HepG2 (cell line): ENCODE results near the gene KAZN. TPM values are rescaled to one million over a fixed set of nuclear protein-coding genes. Genes with fewer than 3 reads are reported as not detected.

Source experiments
- ATAC-seq: fragments of 200-7000 bp; cut with Tn5 transposase; 3 replicates; pipeline ENCODE4 v1.9.1; 2020; ENCODE audit warnings: mild to moderate bottlenecking, moderate library complexity
- BruUV-seq: library from RNA; stranded (reverse); fragments of 400-500 nt; replicated peaks from 2 replicates; lab custom pipeline; 2021; lab: Mats Ljungman, UMichigan
- CTCF ChIA-PET: fragments of 300-600 bp; formaldehyde crosslinking; extraction: SDS; loops from one replicate; lab custom pipeline; 2021; ENCODE audit warnings: low total read pairs, inconsistent platforms, low intra/inter-chr PET ratio; lab: Yijun Ruan, JAX
- POLR2A ChIA-PET: fragments of 350-600 bp; sonication (Branson Sonifier 250); formaldehyde crosslinking; loops from one replicate; lab custom pipeline; 2020; ENCODE audit warnings: antibody characterized with exemption, inconsistent platforms; lab: Yijun Ruan, JAX
- DNase-seq: peaks from one replicate; pipeline ENCODE4 v3.0.0-alpha.2; 2015; ENCODE audit warnings: low spot score
- FAIRE-seq: peaks from 3 replicates; lab custom pipeline; 2011; peaks lifted over from hg19 to GRCh38; lab: Jason Lieb, UNC
- H2AFZ ChIP-seq: one replicate; pipeline ENCODE4 v1.6.1; 2011; ENCODE audit warnings: low read length, inconsistent platforms
- H3K27ac ChIP-seq: fragments of 300-600 bp; 3 replicates; pipeline ENCODE4 v1.8.0; 2011; ENCODE audit warnings: mixed run types, mild to moderate bottlenecking, mixed read lengths, low read length, inconsistent platforms; ENCODE audit not compliant: insufficient read depth; ENCODE audit errors: extremely low read length
- H3K27me3 ChIP-seq, 2 experiments: fragments of 200-600 bp in 1 of 2; 2 replicates in 1 of 2; 3 replicates in 1 of 2; pipeline versions ENCODE4 v1.6.0 to v1.8.0; 2011; ENCODE audit warnings: low read length in 2 of 2, mild to moderate bottlenecking in 2 of 2, moderate library complexity in 2 of 2, inconsistent platforms in 1 of 2; ENCODE audit not compliant: insufficient read depth in 2 of 2, control insufficient read depth in 1 of 2
- H3K36me3 ChIP-seq, 2 experiments: fragments of 200-600 bp in 1 of 2; replicated peaks in 1 of 2; 2 replicates in 1 of 2; 3 replicates in 1 of 2; pipeline versions ENCODE4 v1.5.1 to v1.8.0; 2011; ENCODE audit warnings: low read length in 2 of 2, inconsistent platforms in 1 of 2; ENCODE audit not compliant: insufficient read depth in 2 of 2, control insufficient read depth in 1 of 2
- H3K4me1 ChIP-seq: 2 replicates; pipeline ENCODE4 v1.5.1; 2012; ENCODE audit warnings: low read length, inconsistent platforms; ENCODE audit not compliant: insufficient read depth
- H3K4me2 ChIP-seq: 2 replicates; pipeline ENCODE4 v1.6.0; 2011; ENCODE audit warnings: low read depth, low read length, inconsistent platforms
- H3K4me3 ChIP-seq, 3 experiments: fragments of 200-600 bp in 1 of 3; sonication (generic), shearing (Covaris generic) in 1 of 3; replicated peaks in 1 of 3; 2 replicates each; pipeline ENCODE4 v1.5.1; 2011 to 2016; ENCODE audit warnings: low read length in 3 of 3, inconsistent platforms in 2 of 3, low read depth in 2 of 3, mild to moderate bottlenecking in 2 of 3, control low read depth in 1 of 3, mixed read lengths in 1 of 3; ENCODE audit not compliant: insufficient read depth in 1 of 3
- H3K79me2 ChIP-seq: one replicate; pipeline ENCODE4 v1.6.1; 2011; ENCODE audit warnings: low read length, inconsistent platforms; ENCODE audit not compliant: insufficient read depth
- H3K9ac ChIP-seq: 2 replicates; pipeline ENCODE4 v1.6.0; 2011; ENCODE audit warnings: mild to moderate bottlenecking, low read depth, low read length, inconsistent platforms; ENCODE audit not compliant: insufficient read depth
- H3K9me3 ChIP-seq: 2 replicates; pipeline ENCODE4 v1.5.1; 2012; ENCODE audit warnings: mild to moderate bottlenecking, low read length
- H4K20me1 ChIP-seq: 2 replicates; pipeline ENCODE4 v1.6.0; 2011; ENCODE audit warnings: inconsistent platforms, mild to moderate bottlenecking, low read length, moderate library complexity; ENCODE audit not compliant: insufficient read depth
- WGBS: methylation state at CpG from one replicate; pipeline ENCODE4 v1.1.6; 2017; ENCODE audit warnings: low lambda C conversion rate; 5-methylcytosine and 5-hydroxymethylcytosine counted together
- in situ Hi-C: cut with HindIII; loops from 2 replicates; pipeline ENCODE4 v1.10.0; 2017; ENCODE audit warnings: low pct_unique_long_range_greater_than_20kb; ENCODE audit not compliant: extremely low pct_ligation_motif_present
- intact Hi-C: fragments of 100-400 bp; cut with micrococcal nuclease; formaldehyde crosslinking; loops from one replicate; pipeline ENCODE4 v1.10.0; 2022; ENCODE audit not compliant: unreplicated experiment
- polyA plus RNA-seq, 8 experiments: library from polyadenylated mRNA; depleted of rRNA in 3 of 8; stranded (reverse) in 7 of 8; unstranded in 1 of 8; fragments of >200 nt; fragmentation: Illumina TruSeq in 4 of 8; extraction: Trizol in 4 of 8; gene quantifications; 2 replicates each; pipeline versions ENCODE4 v1.2.1 to v1.2.3, GENCODE V29; 2011 to 2016; ENCODE audit warnings: low read depth in 4 of 8, missing spikeins in 1 of 8, mixed read lengths in 1 of 8; ENCODE audit not compliant: insufficient read depth in 1 of 8
- total RNA-seq, 5 experiments: library from RNA; depleted of rRNA; stranded (reverse); fragments of >200 nt; fragmentation: Illumina TruSeq; extraction: Trizol; gene quantifications; 2 replicates each; pipeline ENCODE4 v1.2.3, GENCODE V29; 2016; ENCODE audit warnings: low read depth in 1 of 5
- TF ChIP-seq, protein P1 (sequence below): sonication (generic); formaldehyde crosslinking; IDR thresholded peaks from 2 replicates; pipeline ENCODE4 v1.4.0; 2020; ENCODE audit warnings: mild to moderate bottlenecking, missing genetic modification reagents
- TF ChIP-seq, protein P2 (sequence below): IDR thresholded peaks from 2 replicates; pipeline ENCODE4 v1.6.1; 2016; ENCODE audit warnings: low read depth, missing genetic modification reagents, missing compliant biosample characterization
- TF ChIP-seq, protein P3 (sequence below): sonication (generic); formaldehyde crosslinking; IDR thresholded peaks from 2 replicates; pipeline ENCODE4 v1.4.0; 2020; ENCODE audit warnings: missing genetic modification reagents

Gene KAZN
- total and polyA plus RNA-seq, 2 of the 13 experiments (the other 11 are each of a cell fraction or from before 2014, with no cell fraction given) = 10.4 to 13.5 TPM

DNA sequence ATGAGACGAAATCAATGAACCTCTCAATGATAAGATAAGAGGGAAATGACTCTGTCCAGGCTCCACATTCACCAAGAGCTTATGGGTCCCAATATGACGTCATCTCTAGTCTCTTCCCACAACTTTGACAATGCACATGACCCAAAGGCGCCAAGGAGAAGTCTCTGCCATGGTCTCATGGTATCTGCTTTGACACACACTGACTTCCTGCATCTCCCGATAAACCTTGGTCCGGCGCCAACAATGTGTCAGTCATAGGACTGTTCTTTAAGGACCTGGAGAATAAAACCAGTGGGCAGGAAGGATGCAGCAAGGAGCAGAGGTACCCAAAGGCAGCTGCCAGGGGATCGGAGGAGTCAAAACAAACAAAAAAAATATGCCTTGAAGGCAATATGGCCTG is 508.1 kb downstream of the KAZN start (continued):
- TF ChIP-seq, protein P1, sequence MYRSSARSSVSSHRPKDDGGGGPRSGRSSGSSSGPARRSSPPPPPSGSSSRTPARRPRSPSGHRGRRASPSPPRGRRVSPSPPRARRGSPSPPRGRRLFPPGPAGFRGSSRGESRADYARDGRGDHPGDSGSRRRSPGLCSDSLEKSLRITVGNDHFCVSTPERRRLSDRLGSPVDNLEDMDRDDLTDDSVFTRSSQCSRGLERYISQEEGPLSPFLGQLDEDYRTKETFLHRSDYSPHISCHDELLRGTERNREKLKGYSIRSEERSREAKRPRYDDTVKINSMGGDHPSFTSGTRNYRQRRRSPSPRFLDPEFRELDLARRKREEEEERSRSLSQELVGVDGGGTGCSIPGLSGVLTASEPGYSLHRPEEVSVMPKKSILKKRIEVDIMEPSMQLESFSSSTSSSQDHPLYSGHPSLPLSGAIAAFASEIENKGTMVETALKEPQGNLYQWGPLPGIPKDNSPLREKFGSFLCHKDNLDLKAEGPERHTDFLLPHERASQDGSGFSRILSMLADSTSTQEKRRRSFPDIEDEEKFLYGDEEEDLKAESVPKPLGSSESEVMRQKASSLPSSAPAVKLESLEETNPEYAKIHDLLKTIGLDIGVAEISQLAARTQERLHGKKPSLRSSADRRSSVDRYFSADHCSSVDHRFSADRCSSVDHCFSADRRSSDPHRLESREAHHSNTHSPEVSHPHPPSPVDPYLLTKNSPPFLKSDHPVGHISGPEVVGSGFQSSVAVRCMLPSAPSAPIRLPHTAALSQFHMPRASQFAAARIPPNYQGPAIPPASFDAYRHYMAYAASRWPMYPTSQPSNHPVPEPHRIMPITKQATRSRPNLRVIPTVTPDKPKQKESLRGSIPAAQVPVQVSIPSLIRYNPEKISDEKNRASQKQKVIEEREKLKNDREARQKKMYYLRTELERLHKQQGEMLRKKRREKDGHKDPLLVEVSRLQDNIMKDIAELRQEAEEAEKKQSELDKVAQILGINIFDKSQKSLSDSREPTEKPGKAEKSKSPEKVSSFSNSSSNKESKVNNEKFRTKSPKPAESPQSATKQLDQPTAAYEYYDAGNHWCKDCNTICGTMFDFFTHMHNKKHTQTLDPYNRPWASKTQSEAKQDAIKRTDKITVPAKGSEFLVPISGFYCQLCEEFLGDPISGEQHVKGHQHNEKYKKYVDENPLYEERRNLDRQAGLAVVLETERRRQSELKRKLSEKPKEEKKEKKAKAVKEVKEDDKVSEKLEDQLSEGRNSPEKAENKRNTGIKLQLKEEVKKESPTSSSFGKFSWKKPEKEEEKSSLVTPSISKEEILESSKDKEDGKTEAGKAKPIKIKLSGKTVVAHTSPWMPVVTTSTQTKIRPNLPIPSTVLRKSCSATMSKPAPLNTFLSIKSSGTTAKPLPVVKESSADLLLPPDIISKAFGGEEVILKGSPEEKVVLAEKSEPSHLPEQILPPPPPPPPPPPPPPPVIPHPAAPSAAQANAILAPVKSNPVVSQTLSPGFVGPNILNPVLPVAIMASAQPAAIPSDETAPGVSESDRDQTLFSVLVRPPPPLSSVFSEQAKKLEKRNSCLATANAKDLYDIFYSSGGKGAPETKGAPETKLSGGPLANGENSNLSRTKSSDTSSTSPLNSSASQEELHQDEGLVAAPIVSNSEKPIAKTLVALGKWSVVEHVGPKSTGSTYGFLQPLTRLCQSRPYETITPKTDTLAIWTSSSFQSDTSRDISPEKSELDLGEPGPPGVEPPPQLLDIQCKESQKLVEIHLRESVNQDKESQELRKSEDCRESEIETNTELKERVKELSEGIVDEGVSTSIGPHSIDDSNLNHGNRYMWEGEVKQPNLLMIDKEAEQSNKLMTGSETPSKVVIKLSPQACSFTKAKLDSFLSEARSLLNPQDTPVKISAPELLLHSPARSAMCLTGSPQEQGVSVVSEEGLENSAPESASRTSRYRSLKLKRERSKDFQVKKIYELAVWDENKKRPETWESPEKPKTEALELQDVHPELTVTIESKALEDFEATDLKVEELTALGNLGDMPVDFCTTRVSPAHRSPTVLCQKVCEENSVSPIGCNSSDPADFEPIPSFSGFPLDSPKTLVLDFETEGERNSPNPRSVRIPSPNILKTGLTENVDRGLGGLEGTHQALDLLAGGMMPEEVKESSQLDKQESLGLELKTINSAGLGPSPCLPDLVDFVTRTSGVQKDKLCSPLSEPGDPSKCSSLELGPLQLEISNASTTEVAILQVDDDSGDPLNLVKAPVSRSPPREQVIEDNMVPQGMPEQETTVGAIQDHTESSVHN = no peak

- Histone ChIP-seq H4K20me1 (no peaks in the 10 kb centered on the region), H3K4me1 (peaks cover 18% of the 10 kb centered on the region), H3K9me3 (no peaks in the 10 kb centered on the region), H3K9ac (no peak overlapping the region), H2AFZ (no peak overlapping the region), H3K4me3 (no peak overlapping the region), H3K4me2 (no peak overlapping the region), H3K27me3 (peaks cover 0 to 7% of the 10 kb centered on the region in 2 experiments; a peak in 1 of 5 replicates), H3K79me2 (no peaks in the 10 kb centered on the region), H3K27ac (no peak overlapping the region), H3K36me3 (no peaks in the 10 kb centered on the region)
- WGBS = 10% methylated on average over 1 of the region's 1 CpG
- ATAC-seq (no peak), DNase-seq (no peak), FAIRE-seq (no peak)
- intact Hi-C loops (no loop called here), in situ Hi-C loops (no loop called here)
- ChIA-PET CTCF (no interaction called here), POLR2A (no interaction called here)
- no TSS peak for BruUV-seq
- TF ChIP-seq, protein P2, sequence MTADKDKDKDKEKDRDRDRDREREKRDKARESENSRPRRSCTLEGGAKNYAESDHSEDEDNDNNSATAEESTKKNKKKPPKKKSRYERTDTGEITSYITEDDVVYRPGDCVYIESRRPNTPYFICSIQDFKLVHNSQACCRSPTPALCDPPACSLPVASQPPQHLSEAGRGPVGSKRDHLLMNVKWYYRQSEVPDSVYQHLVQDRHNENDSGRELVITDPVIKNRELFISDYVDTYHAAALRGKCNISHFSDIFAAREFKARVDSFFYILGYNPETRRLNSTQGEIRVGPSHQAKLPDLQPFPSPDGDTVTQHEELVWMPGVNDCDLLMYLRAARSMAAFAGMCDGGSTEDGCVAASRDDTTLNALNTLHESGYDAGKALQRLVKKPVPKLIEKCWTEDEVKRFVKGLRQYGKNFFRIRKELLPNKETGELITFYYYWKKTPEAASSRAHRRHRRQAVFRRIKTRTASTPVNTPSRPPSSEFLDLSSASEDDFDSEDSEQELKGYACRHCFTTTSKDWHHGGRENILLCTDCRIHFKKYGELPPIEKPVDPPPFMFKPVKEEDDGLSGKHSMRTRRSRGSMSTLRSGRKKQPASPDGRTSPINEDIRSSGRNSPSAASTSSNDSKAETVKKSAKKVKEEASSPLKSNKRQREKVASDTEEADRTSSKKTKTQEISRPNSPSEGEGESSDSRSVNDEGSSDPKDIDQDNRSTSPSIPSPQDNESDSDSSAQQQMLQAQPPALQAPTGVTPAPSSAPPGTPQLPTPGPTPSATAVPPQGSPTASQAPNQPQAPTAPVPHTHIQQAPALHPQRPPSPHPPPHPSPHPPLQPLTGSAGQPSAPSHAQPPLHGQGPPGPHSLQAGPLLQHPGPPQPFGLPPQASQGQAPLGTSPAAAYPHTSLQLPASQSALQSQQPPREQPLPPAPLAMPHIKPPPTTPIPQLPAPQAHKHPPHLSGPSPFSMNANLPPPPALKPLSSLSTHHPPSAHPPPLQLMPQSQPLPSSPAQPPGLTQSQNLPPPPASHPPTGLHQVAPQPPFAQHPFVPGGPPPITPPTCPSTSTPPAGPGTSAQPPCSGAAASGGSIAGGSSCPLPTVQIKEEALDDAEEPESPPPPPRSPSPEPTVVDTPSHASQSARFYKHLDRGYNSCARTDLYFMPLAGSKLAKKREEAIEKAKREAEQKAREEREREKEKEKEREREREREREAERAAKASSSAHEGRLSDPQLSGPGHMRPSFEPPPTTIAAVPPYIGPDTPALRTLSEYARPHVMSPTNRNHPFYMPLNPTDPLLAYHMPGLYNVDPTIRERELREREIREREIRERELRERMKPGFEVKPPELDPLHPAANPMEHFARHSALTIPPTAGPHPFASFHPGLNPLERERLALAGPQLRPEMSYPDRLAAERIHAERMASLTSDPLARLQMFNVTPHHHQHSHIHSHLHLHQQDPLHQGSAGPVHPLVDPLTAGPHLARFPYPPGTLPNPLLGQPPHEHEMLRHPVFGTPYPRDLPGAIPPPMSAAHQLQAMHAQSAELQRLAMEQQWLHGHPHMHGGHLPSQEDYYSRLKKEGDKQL (CRISPR knock-in tag) = no peak
- TF ChIP-seq, protein P3, sequence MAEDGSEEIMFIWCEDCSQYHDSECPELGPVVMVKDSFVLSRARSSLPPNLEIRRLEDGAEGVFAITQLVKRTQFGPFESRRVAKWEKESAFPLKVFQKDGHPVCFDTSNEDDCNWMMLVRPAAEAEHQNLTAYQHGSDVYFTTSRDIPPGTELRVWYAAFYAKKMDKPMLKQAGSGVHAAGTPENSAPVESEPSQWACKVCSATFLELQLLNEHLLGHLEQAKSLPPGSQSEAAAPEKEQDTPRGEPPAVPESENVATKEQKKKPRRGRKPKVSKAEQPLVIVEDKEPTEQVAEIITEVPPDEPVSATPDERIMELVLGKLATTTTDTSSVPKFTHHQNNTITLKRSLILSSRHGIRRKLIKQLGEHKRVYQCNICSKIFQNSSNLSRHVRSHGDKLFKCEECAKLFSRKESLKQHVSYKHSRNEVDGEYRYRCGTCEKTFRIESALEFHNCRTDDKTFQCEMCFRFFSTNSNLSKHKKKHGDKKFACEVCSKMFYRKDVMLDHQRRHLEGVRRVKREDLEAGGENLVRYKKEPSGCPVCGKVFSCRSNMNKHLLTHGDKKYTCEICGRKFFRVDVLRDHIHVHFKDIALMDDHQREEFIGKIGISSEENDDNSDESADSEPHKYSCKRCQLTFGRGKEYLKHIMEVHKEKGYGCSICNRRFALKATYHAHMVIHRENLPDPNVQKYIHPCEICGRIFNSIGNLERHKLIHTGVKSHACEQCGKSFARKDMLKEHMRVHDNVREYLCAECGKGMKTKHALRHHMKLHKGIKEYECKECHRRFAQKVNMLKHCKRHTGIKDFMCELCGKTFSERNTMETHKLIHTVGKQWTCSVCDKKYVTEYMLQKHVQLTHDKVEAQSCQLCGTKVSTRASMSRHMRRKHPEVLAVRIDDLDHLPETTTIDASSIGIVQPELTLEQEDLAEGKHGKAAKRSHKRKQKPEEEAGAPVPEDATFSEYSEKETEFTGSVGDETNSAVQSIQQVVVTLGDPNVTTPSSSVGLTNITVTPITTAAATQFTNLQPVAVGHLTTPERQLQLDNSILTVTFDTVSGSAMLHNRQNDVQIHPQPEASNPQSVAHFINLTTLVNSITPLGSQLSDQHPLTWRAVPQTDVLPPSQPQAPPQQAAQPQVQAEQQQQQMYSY (CRISPR knock-in tag) = peak; percentile 89
Measured at GRCh38 chr1:15107058-15107687, 508.7 kb downstream of the KAZN start.
